Trophoblast cell (in vitro differentiated cells and primary cell): ENCODE data around the gene ZBTB32.

Experiments used
- DNase-seq, 2 donors: peaks; one replicate each; pipeline ENCODE4 v3.0.0-alpha.2; 2016
- H2AFZ ChIP-seq: 2 replicates; pipeline ENCODE4 v1.6.1; 2013; ENCODE audit warnings: low read length, moderate library complexity, mild to moderate bottlenecking; ENCODE audit not compliant: insufficient read depth, poor library complexity
- H2AK5ac ChIP-seq: 2 replicates; pipeline ENCODE4 v1.6.1; 2013; ENCODE audit warnings: mild to moderate bottlenecking, low read length
- H2BK120ac ChIP-seq: 2 replicates; pipeline ENCODE4 v1.6.1; 2013; ENCODE audit warnings: low read length, mild to moderate bottlenecking, moderate library complexity; ENCODE audit not compliant: insufficient read depth, poor library complexity
- H2BK12ac ChIP-seq: 2 replicates; pipeline ENCODE4 v1.6.1; 2013; ENCODE audit warnings: mild to moderate bottlenecking, low read length, moderate library complexity
- H2BK5ac ChIP-seq: 2 replicates; pipeline ENCODE4 v1.6.1; 2013; ENCODE audit warnings: low read length, low read depth, moderate library complexity, mild to moderate bottlenecking; ENCODE audit not compliant: poor library complexity
- H3K14ac ChIP-seq: 2 replicates; pipeline ENCODE4 v1.6.1; 2013; ENCODE audit warnings: mild to moderate bottlenecking, low read length
- H3K18ac ChIP-seq: 2 replicates; pipeline ENCODE4 v1.6.1; 2013; ENCODE audit warnings: mild to moderate bottlenecking, low read length
- H3K23ac ChIP-seq: 2 replicates; pipeline ENCODE4 v1.6.1; 2013; ENCODE audit warnings: low read length
- H3K27ac ChIP-seq: 2 replicates; pipeline ENCODE4 v1.5.1; 2013; ENCODE audit warnings: low read depth, mild to moderate bottlenecking, inconsistent platforms, low read length, moderate library complexity
- H3K27me3 ChIP-seq: 2 replicates; pipeline ENCODE4 v1.6.1; 2013; ENCODE audit warnings: inconsistent platforms, mild to moderate bottlenecking, low read length, moderate library complexity; ENCODE audit not compliant: insufficient read depth
- H3K36me3 ChIP-seq, 2 experiments: 1 replicate in 1 of 2; 2 replicates in 1 of 2; pipeline ENCODE4 v1.6.1; 2013; ENCODE audit warnings: low read length in 2 of 2, mild to moderate bottlenecking in 2 of 2, moderate library complexity in 1 of 2; ENCODE audit not compliant: insufficient read depth in 2 of 2, control insufficient read depth in 1 of 2
- H3K4ac ChIP-seq: 2 replicates; pipeline ENCODE4 v1.6.1; 2013; ENCODE audit warnings: low read depth, mild to moderate bottlenecking, low read length, moderate library complexity
- H3K4me1 ChIP-seq, 2 experiments: 1 replicate in 1 of 2; 2 replicates in 1 of 2; pipeline ENCODE4 v1.6.1; 2013; ENCODE audit warnings: low read length in 2 of 2, mild to moderate bottlenecking in 2 of 2, moderate library complexity in 1 of 2; ENCODE audit not compliant: insufficient read depth in 2 of 2, control insufficient read depth in 1 of 2
- H3K4me2 ChIP-seq: 2 replicates; pipeline ENCODE4 v1.6.1; 2013; ENCODE audit warnings: inconsistent platforms, mild to moderate bottlenecking, low read length, moderate library complexity
- H3K4me3 ChIP-seq: 2 replicates; pipeline ENCODE4 v1.5.1; 2013; ENCODE audit warnings: mild to moderate bottlenecking, low read depth, low read length, inconsistent platforms
- H3K79me1 ChIP-seq: one replicate; pipeline ENCODE4 v1.6.1; 2013; ENCODE audit warnings: low read length
- H3K79me2 ChIP-seq: 2 replicates; pipeline ENCODE4 v1.6.1; 2013; ENCODE audit warnings: low read length, mild to moderate bottlenecking; ENCODE audit not compliant: control insufficient read depth, insufficient read depth, poor library complexity
- H3K9ac ChIP-seq: 2 replicates; pipeline ENCODE4 v1.6.1; 2013; ENCODE audit warnings: mild to moderate bottlenecking, low read length
- H3K9me3 ChIP-seq: 2 replicates; pipeline ENCODE4 v1.6.1; 2013; ENCODE audit warnings: low read depth, mild to moderate bottlenecking, control low read depth, inconsistent platforms, low read length; ENCODE audit not compliant: insufficient read depth
- H4K12ac ChIP-seq: 2 replicates; pipeline ENCODE4 v1.6.1; 2013; ENCODE audit warnings: low read depth, mild to moderate bottlenecking, low read length, moderate library complexity
- H4K8ac ChIP-seq: 2 replicates; pipeline ENCODE4 v1.6.1; 2013; ENCODE audit warnings: low read depth, mild to moderate bottlenecking, low read length, moderate library complexity
- H4K91ac ChIP-seq: one replicate; pipeline ENCODE4 v1.6.1; 2013; ENCODE audit warnings: low read depth, mild to moderate bottlenecking, low read length, moderate library complexity
- WGBS: extraction: QIAGEN DNeasy Blood & Tissue Kit; methylation state at CpG from one replicate; pipeline ENCODE4 v1.1.7; 2013; ENCODE audit warnings: missing lambda C conversion rate; ENCODE audit not compliant: insufficient read length, insufficient coverage; ENCODE audit errors: extremely low coverage; 5-methylcytosine and 5-hydroxymethylcytosine counted together

Gene ZBTB32

DNA sequence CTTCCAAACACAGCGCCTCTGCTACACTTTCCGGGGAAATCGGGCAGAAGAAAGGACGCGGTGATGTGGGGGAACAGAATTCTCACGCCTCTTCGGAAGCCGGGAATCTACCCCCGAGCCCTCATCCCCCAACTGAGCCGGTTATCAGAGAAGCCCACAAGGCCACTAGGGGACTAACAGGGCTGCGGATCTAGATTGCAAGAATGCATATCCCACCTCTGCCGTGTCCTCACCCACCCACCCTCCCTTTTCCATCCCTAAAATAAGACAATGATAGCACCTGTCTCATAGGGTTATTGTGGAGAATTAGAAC, 36.8 kb downstream of the ZBTB32 start:
- peak overlapping the region; percentile 29 for H4K91ac ChIP-seq
- H3K36me3 ChIP-seq = peaks cover 32 to 34% of the 10 kb centered on the region in 2 experiments
- H2AFZ ChIP-seq = peak overlapping the region; percentile 18
- H3K27me3 ChIP-seq = no peaks in the 10 kb centered on the region
- H3K4ac ChIP-seq = no peak overlapping the region
- peak overlapping the region; percentile 90 for H3K4me2 ChIP-seq
- H4K12ac ChIP-seq = no peak overlapping the region
- no CpG with 5 or more reads among the region's 12 CpGs for WGBS
- no peak overlapping the region for H2AK5ac ChIP-seq
- H3K4me1 ChIP-seq = peaks cover 9 to 15% of the 10 kb centered on the region in 2 experiments
- peak overlapping the region; percentile 87 for H3K27ac ChIP-seq
- H2BK12ac ChIP-seq = no peak overlapping the region
- H4K8ac ChIP-seq = peak overlapping the region; percentile 83
- H3K18ac ChIP-seq = no peak overlapping the region
- peaks cover 3% of the 10 kb centered on the region for H3K9me3 ChIP-seq
- no peak overlapping the region for H2BK120ac ChIP-seq
- H3K79me2 ChIP-seq = peaks cover 3% of the 10 kb centered on the region
- no peak overlapping the region for H2BK5ac ChIP-seq
- no peak overlapping the region for H3K23ac ChIP-seq
- peaks cover 6% of the 10 kb centered on the region for H3K79me1 ChIP-seq
- H3K14ac ChIP-seq = peak overlapping the region; percentile 26
- peak overlapping the region; percentile 11 for H3K9ac ChIP-seq
- peak overlapping the region; percentile 68 for H3K4me3 ChIP-seq
- no peak for DNase-seq

DNA sequence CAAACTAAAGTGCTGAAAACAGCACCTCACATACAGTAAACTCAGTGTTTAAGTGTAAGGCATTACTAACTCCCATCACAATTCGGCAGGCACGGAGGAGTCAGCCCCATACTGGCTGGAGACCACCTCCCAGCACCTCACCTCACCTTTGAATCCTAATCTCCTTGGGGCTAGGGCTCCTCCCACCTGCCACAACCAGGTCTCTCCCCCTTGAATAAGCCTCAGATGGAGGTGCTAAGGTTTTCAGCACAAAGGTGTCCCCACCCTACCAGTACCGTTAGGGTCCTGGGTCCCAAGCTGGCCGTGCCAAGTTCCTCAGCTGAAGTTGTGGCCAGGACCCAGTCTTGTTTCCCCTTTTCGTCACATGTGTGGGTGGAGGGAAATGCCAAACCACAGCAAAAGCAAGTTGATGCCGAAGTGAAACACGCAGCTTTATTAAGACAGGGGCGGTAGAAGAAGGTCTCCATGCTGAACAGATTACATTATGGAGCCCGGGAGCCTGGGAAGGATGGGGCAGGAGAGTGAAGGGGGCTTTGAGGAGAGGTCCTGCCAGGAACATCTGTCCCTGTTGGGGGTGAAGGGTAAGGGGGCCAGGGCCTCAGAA, 37.9 kb downstream of the ZBTB32 start, which contains the start of gene IGFLR1:
TSS of gene IGFLR1 (minus strand) at position 332 of the 604 bp plus-strand sequence. CDS start 1,272 bp downstream, outside the sequence.
- peaks cover 3% of the 10 kb centered on the region for H3K79me2 ChIP-seq
- no peak within 1 kb of the TSS for H3K4me3 ChIP-seq
- H3K27me3 ChIP-seq = no peaks in the 10 kb centered on the region
- H3K4me2 ChIP-seq = peak within 1 kb of the TSS; percentile 90
- peaks cover 14 to 20% of the 10 kb centered on the region in 2 experiments for H3K4me1 ChIP-seq
- no peak within 1 kb of the TSS for H4K91ac ChIP-seq
- no CpG with 5 or more reads among the region's 9 CpGs for WGBS
- no peak within 1 kb of the TSS for H4K8ac ChIP-seq
- peaks cover 6% of the 10 kb centered on the region for H3K79me1 ChIP-seq
- H2AK5ac ChIP-seq = no peak within 1 kb of the TSS
- no peak within 1 kb of the TSS for H2BK5ac ChIP-seq
- H4K12ac ChIP-seq = no peak within 1 kb of the TSS
- peak in 1 of 2 donors; percentile 14 for DNase-seq
- H2BK120ac ChIP-seq = no peak within 1 kb of the TSS
- no peak within 1 kb of the TSS for H2BK12ac ChIP-seq
- H3K9me3 ChIP-seq = peaks cover 3% of the 10 kb centered on the region
- H3K23ac ChIP-seq = no peak within 1 kb of the TSS
- H3K14ac ChIP-seq = no peak within 1 kb of the TSS
- H3K4ac ChIP-seq = no peak within 1 kb of the TSS
- H3K9ac ChIP-seq = no peak within 1 kb of the TSS
- peaks cover 22 to 23% of the 10 kb centered on the region in 2 experiments for H3K36me3 ChIP-seq
- no peak within 1 kb of the TSS for H3K18ac ChIP-seq
- no peak within 1 kb of the TSS for H3K27ac ChIP-seq
- H2AFZ ChIP-seq = no peak within 1 kb of the TSS

DNA sequence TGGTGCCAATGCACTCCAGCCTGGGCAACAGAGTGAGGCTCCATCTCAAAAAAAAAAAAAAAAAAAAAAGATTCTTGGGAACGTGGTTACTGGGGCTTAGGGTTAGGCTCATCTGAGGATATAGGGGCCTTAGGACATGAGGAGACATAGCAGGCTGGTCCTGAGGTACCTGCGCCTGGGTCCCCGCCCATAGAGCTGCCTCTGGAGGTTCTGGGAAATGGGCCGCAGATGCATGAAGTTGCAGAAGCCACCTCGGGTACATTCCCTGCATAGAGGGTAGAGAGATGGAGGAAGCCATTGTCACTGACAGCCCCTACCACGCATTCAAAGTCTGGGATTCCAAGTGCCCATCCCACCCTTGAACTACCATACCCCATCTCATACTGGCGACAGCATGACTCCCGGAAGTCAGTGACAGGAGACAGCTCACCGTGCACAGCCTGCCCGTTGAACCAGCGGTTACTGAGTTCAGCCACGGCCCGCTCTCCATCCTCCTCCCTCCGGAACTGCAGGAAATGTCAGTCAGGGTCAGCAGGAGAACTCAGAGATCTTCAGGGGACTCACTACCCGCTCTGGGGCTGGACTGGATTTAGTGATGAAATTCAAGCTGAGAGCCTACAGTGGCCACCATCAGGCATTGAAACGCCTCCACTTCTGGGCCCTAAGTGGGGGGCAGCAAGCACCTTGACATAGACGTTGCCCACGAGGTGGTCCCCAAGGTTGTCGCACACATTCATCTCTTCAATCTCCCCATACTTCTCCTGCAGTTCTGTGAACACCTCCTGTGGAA, 39.5 kb downstream of the ZBTB32 start:
- Histone ChIP-seq H3K9ac (no peak overlapping the region), H2BK5ac (no peak overlapping the region), H4K8ac (no peak overlapping the region), H3K23ac (no peak overlapping the region), H2AK5ac (no peak overlapping the region), H4K91ac (no peak overlapping the region), H3K36me3 (peaks cover 6 to 7% of the 10 kb centered on the region in 2 experiments), H2AFZ (no peak overlapping the region), H3K79me2 (peaks cover 7% of the 10 kb centered on the region), H3K79me1 (peaks cover 10% of the 10 kb centered on the region), H3K4ac (no peak overlapping the region), H3K4me2 (peak overlapping the region; percentile 69), H3K9me3 (peaks cover 3% of the 10 kb centered on the region), H3K27me3 (no peaks in the 10 kb centered on the region), H3K14ac (no peak overlapping the region), H4K12ac (no peak overlapping the region), H3K27ac (no peak overlapping the region), H3K4me1 (peaks cover 14 to 20% of the 10 kb centered on the region in 2 experiments), H2BK120ac (no peak overlapping the region), H3K4me3 (no peak overlapping the region), H3K18ac (no peak overlapping the region), H2BK12ac (no peak overlapping the region)
- DNase-seq = no peak
- no CpG with 5 or more reads among the region's 19 CpGs for WGBS

DNA sequence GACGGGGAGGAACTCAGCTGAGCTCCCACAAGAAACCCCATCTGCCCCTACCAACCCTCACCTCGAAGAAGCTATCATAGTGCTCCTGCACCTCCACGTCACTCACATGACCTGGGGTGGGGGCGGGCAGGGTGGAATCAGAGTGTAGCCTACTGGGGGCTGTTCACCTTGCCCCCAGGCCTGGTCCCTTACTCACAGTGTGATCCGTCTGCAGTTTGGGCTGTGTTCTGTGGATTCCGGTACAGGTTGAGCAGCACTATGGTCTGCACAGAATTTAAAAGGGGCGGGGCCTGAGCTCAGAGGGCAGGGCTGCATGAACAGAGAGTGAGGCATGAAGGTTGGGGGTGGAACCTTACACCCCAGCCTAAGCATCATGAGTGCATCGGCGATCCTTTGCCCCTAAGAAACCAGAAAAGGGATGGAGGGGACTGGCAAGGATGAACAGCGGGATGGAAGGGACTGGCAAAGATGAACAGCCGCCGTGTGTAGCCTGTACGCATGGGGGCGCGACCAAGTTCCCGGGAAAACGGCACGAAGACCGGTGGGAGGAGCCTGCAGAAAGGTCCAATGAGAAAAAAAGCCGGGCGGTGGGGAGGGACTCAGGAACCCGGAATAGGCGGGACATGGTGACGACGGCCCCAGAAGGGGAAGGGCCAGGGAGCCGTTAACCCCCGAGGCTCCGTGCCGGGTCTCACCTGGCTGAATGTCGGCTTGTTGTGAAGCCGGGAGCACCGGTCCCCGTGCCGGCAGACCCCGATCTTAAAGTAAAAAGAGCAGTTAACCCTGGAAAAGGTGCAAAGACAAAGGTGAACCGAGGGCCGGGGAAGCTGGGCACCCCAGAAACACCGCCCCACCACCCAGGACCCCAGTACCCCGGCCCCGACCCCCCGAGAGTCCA, 40.3 kb downstream of the ZBTB32 start:
- peak overlapping the region; percentile 86 for H3K4me3 ChIP-seq
- H2BK120ac ChIP-seq = peak overlapping the region; percentile 91
- peak overlapping the region; percentile 96 for H4K91ac ChIP-seq
- DNase-seq = peak; percentile 97 to 98
- no peak overlapping the region for H2BK12ac ChIP-seq
- peaks cover 13 to 24% of the 10 kb centered on the region in 2 experiments for H3K4me1 ChIP-seq
- peaks cover 3 to 5% of the 10 kb centered on the region in 2 experiments for H3K36me3 ChIP-seq
- peak overlapping the region; percentile 90 for H3K9ac ChIP-seq
- peak overlapping the region; percentile 94 for H4K8ac ChIP-seq
- peaks cover 3% of the 10 kb centered on the region for H3K9me3 ChIP-seq
- H2AK5ac ChIP-seq = no peak overlapping the region
- H2AFZ ChIP-seq = peak overlapping the region; percentile 42
- H3K14ac ChIP-seq = peak overlapping the region; percentile 88
- H4K12ac ChIP-seq = peak overlapping the region; percentile 85
- peak overlapping the region; percentile 69 for H3K4me2 ChIP-seq
- peak overlapping the region; percentile 91 for H3K27ac ChIP-seq
- H3K18ac ChIP-seq = peak overlapping the region; percentile 56
- no peaks in the 10 kb centered on the region for H3K27me3 ChIP-seq
- peaks cover 10% of the 10 kb centered on the region for H3K79me2 ChIP-seq
- WGBS = no CpG with 5 or more reads among the region's 41 CpGs
- peaks cover 10% of the 10 kb centered on the region for H3K79me1 ChIP-seq
- peak overlapping the region; percentile 61 for H3K4ac ChIP-seq
- H3K23ac ChIP-seq = no peak overlapping the region
- H2BK5ac ChIP-seq = peak overlapping the region; percentile 94
